NCI-H146 treated with DMSO at 0.1 percent for 48 hours (cell line): ENCODE data around the gene NRN1.

Experiments
- DNase-seq: peaks from one replicate; lab custom pipeline; 2025; ENCODE audit not compliant: unreplicated experiment; lab: John Stamatoyannopoulos, UW

NRN1 gene

DNA sequence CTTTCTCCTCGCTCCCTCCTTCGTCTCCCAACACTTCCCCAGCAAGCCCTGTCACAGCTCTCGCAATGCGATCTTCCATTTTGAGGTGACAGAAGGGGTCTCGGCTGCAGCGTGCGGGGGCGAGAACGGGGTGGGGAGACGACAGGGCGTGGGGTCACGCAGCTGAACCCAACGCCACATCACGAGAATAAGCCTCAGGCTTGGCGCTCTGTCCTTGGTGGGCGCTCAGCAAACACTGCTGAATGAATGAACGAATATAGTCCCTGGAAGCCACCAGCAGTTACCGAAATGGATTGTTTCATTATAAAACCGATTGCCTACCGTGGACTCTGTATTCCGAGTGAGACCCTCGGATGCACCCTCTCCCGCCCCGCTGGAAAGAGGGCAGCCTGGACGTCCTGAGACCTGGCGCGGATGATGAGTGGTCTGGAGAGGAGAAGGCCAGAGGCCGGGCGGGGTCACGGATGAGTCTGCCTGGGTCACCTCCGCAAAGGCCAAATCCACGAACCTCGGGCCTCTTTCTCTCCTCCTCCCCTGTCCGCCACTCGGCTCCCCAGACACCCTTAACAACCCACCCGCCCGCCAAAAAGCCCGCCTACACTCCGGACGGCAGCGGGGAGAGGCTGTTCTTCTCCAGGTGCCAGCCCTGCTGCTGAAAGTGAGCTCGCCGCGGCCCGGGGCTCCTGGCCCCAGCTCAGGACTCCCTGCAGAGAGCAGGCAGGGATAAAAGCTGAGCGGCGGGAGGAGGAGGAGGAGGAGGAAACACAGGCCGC lies 3.7 kb downstream of the NRN1 start:
- no peak for DNase-seq

- no peak for DNase-seq
Measured at GRCh38 chr6:6002005-6002847, 4.5 kb downstream of the NRN1 start.

DNA sequence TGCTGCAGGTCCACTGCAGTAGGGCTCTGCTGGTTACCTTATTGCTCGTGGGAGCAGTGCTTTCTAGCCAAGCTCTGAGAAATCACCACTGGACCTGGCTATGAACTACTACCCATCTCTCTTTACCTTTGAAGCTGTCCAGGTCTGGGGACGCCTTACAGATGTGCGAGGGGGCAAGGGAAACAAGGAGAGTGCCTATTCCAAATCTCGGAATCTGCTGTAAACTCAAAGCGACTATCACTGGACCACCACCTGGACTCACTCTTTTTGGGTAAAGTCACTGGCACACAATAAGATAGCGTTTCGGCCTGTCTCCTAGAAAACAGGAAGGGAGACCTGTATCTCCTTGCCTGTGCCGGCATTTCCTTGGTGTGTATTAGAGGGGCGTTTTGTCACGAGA lies 5.3 kb downstream of the NRN1 start:
- DNase-seq, result no peak

DNA sequence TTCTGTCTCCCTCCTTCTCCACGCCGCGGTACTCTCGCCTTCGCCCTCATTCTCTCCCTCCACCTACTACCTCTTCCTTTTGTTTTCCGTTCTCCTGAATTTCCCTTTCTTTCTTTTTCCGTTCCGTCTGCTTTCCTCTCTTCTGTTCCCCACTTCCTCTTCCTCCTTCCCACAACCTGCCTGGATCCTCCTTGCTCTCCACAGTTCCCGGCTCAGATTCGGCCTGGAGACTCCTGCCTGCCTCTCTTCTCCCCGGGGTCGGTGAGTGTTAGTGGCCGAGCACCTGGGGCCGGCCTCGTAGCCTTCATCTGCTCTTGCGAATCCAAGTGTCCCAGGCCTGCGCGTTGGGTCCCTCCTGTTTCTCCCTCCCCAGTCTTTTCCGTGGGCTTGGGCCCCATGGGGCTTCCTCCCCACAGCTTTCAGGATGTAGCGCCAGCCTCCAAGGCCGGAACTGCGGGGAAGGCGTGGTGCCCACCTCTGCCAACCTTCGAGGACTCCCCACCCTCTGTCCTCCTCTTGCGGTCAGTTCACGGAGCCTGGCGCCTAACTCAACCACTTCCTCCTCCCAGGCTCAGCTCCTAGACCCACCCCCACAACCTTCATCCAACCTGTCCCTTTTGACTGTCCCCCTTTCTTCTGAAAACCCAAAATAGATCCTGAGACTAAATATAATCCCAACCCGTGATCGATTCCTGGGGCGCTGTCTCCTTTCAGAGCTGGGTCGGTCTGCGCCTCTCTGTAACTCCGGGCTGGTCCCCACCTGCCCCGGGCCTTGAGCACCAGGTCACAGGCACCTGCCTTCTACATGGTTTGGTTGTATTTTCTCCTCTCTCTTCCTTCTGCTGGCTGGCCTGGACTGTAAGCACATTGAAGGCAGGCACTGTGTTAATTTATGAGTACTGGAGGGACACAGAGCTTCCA lies 6.8 kb downstream of the NRN1 start:
- DNase-seq, result no peak

GRCh38 chr6:5998711-5999687 lies 7.7 kb downstream of the NRN1 start:
- DNase-seq, result no peak

DNA sequence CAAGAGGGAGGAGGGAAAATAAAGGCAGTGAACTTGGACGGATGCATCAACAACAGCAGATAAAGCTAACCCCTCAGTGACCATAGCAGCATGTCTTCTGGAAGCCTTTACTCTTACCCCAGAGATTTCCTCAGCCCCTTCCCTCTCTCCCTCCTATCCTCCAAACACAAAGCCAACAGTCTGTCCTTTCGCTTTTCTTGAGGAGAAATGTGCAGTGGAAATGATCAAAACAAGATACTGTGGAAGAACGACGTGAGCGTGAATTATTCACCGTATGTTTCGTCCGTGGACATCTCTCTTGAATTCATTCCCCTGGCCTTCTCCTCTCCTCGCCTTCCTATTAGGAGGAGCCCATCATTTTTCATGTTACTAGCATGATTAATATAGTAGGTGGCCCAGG lies 8.5 kb downstream of the NRN1 start:
- DNase-seq, result no peak

DNA sequence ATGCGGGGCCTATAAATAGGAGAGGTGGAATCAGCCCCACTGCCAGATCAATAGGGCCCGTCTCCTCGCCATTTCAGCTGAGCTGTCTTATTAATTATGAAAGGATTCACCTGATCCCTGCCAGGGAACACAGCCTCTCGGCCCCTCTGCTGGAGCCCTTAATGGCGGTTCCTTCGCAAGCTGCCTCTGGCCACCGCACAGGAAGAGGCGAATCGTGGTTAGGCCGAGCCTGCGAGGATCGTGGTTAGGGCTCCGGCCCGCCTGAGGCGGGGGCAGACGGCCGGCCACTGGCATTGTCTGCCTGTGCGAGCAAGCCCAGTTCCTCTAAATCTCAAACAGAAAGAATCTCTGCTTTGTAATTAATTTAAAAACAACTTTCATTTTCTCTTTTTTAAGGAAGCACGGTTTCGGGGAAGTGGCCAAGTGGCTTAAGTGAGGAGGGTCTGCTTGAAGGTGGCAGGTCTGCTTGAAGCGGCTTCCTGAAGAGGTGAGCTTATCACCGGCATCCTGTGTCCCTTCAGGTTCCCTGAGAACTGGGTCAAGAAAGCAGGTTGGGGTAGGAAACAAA lies 9.2 kb downstream of the NRN1 start:
- no peak for DNase-seq

DNA sequence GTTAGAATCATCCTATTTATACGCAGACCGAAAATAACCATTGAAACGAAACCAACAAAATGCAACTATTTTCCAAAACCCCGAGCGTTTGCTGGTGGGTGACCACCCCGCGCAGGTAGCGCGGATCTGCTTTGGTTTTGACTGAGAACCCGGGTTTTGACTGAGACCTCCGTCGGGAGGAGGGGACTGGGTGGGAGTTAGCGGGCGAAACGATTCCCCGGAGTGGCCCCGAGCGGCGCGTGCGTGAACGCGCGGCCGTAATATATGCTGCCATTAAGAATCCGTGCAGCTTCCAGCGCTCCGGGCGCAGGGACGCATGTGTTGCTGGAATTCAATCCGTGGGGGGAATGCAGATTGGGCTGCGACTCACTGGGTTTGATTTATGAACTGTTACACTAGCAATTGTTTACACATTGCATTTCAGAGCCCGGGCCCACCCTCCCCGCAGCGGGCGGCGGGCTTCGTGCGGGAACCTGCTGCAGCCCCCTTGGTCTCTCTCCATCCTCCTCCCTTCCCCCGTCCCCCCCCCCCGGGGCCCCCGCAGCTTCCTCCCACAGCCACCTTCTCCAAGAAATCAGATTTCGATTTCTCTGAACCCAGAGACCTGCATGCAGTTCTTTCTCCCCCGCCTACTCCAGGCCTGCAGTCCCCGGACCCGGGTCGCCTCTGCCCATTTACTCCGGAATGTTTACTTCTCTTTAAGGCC lies 9.9 kb downstream of the NRN1 start:
- DNase-seq, result no peak

GRCh38 chr6:5995949-5996713 lies 10.6 kb downstream of the NRN1 start:
- DNase-seq, result no peak

DNA sequence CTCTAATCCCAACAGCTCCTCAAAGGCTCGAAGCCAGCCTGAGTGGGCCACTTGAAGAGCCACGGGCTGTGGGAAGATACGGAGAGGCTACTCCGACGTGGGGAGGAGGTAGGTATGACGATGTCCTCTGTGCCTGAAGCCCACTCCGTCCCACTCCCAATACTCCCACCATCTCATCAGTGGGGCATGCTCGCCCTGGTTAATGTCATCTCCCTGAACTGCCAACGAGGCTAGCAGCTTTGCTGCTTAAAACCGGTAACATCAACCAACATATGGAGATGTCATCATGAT lies 11.1 kb downstream of the NRN1 start:
- no peak for DNase-seq

DNA sequence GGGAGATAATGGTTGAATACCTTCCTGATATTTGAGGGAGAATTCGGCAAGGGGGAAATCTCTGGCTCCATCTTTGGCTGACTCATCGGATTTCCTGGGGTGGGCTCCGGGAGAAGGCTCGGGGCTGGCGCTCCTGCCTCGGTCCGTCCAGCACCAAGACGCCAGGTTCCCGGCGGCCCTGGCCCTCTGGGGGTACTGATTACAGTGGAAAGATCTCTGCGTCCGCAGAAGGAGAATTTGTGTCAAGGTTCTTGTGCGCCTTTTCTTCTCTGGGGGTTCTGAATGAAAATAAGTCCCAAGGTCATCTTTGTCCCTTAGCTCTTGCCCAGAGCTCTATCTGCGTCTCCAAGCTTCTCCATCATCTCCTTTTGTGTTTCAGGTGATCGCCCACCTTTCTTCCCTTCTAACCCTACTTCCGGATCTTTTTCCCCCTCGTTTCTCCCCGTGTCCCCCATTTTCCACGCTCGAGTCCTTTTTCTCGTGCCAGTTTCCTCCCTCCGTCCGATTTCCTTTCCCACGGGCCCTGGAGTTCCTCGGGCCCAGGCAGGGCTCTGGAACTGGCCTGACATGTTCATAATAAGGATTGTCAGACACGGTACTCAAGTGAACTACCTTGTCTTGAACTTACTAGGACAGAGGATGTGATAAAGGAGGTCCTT lies 11.6 kb downstream of the NRN1 start:
- no peak for DNase-seq

DNA sequence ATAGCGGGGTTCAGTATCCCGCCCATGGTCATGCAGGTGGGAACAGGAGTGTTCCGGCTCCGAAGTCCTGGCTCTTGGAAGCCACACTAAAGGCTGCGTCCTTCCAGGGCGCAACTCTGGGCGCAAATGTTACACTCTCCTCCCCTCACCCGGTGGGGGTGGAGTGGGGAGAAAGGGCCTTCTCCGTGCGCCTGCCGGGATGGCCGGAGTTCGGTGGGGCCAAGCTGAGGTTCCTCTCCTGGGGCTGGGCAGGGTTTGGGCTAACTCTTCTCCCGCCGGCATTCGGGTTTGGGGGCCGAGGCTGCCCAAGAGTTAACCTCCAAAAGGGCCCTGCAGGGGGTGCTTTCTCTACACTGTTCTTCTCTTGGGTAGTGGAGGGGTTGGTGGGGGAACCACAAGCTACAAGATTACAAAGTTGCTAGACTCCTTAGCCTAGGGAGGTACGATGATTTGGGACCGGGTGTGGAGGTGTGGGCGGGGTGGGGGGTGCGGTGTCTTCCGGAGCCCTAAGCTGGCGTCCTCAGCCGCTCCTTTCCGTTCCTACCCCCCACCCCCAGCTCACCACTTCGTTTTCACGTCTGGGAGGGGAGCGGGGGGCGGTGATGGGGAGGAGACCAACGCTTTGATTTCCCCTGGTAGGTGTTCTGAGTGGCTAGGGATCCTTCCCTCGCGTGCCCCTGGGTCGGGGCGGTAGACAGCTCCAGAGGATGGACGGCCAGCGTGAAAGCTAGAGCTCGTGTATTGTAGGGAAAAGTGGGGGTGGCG lies 12.3 kb downstream of the NRN1 start:
- no peak for DNase-seq

GRCh38 chr6:5992551-5993225 lies 14.0 kb downstream of the NRN1 start:
- no peak for DNase-seq

GRCh38 chr6:5990786-5991185 lies 15.9 kb downstream of the NRN1 start:
- no peak for DNase-seq

DNA sequence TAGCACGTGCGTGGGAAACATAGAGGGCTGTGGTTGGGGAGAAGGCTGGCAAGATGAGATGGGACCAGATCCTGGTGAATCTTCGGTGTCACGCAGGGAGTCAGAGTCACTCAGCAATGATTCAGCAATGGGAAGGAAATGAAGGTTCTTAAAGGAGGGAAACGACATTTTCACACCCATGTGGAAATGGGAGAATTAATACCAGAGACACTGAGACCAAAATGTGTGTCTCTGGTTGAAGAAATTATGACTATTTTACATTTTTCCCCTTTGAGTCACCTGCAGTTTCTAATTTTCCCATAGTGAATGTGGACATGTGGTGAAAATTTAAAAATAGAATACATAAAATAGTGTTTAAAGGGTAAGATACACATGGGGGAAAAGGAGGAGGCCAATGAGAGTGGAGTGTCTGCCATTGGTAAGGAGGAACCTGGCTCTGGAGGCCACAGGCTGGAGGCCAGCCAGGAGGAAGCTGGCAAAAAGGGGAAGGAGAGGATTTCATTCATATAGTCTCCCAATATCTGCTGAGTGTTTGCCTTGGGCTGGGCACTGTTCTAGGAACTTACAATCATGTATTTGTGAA lies 17.5 kb downstream of the NRN1 start:
- DNase-seq, result no peak

DNA sequence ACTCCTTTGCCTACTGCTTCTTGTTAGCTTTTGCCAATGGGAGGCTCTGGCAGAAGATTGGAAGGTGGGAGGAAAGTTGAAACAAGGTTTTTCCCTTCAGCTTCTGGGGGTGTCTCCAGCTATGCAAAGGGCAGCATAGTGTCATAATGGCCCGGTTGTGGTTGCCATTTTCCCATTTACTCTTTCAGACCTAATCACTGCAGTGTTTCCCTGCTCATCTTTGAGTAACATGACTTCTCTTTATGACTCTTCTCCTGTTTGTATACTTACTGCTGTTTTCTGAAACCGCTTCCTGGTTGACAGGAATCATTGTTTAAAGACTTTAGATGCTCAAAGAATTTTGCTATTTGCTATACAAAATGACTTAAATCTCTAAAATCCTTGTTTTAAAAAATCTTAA lies 19.9 kb downstream of the NRN1 start:
- DNase-seq, result no peak
